Testis (tissue), 3 donors: ENCODE data around the gene PSMB1. TPM values are rescaled to one million over a fixed set of nuclear protein-coding genes. Genes with fewer than 3 reads are reported as not detected.

Experiments
- DNase-seq: peaks from one replicate; pipeline ENCODE4 v3.0.0-alpha.2; 2019
- H3K27ac ChIP-seq, 2 donors: fragments of 200-600 bp; sonication (generic); one replicate each; pipeline ENCODE4 v1.5.1; 2019
- H3K27me3 ChIP-seq: fragments of 200-600 bp; sonication (generic); one replicate; pipeline ENCODE4 v1.5.1; 2019
- H3K36me3 ChIP-seq: fragments of 200-600 bp; sonication (generic); one replicate; pipeline ENCODE4 v1.5.1; 2017; ENCODE audit warnings: low read depth; ENCODE audit errors: missing control alignments
- H3K4me1 ChIP-seq: fragments of 200-600 bp; sonication (generic); one replicate; pipeline ENCODE4 v1.5.1; 2019
- H3K4me3 ChIP-seq, 2 donors: fragments of 200-600 bp; sonication (generic); one replicate each; pipeline ENCODE4 v1.5.1; 2017 to 2019
- H3K9me3 ChIP-seq: fragments of 200-600 bp; sonication (generic); one replicate; pipeline ENCODE4 v1.5.1; 2017
- POLR2A ChIP-seq: fragments of 450-650 bp; IDR thresholded peaks from one replicate; pipeline ENCODE4 v1.6.1; 2017; ENCODE audit warnings: antibody characterized with exemption, mild to moderate bottlenecking, moderate library complexity
- WGBS, 2 donors: methylation state at CpG; one replicate each; pipeline ENCODE4 v1.1.5; 2018; 5-methylcytosine and 5-hydroxymethylcytosine counted together
- intact Hi-C: fragments of 100-400 bp; cut with DNase I; formaldehyde crosslinking; loops from one replicate; pipeline ENCODE4 v1.15.1; 2023; ENCODE audit warnings: low total_unique reads
- polyA plus RNA-seq: library from polyadenylated mRNA; stranded (reverse); fragments of 350-450 nt; fragmentation: Illumina TruSeq; extraction: RNeasy Lipid Tissue Mini Kit (QIAGEN cat#74804); gene quantifications from one replicate; pipeline ENCODE4 v1.2.3, GENCODE V29; 2014; ENCODE audit warnings: low read depth, low replicate concordance; ENCODE audit not compliant: insufficient read depth
- total RNA-seq, 2 donors: library from RNA; depleted of rRNA; stranded (reverse); fragments of >200 nt; gene quantifications; one replicate each; pipeline ENCODE4 v1.2.3, GENCODE V29; 2016
- TF ChIP-seq, protein P1 (sequence below), 3 experiments: fragments of 450-650 bp in 2 of 3; fragments of 200-600 bp in 1 of 3; sonication (generic) in 1 of 3; IDR thresholded peaks; one replicate each; pipeline ENCODE4 v1.5.1; 2016 to 2019; ENCODE audit warnings: antibody characterized with exemption in 3 of 3, mild to moderate bottlenecking in 2 of 3, moderate library complexity in 1 of 3

The PSMB1 gene
- total and polyA plus RNA-seq, 3 donors from 2014 or later, result 170 to 208 (median 181) TPM

DNA sequence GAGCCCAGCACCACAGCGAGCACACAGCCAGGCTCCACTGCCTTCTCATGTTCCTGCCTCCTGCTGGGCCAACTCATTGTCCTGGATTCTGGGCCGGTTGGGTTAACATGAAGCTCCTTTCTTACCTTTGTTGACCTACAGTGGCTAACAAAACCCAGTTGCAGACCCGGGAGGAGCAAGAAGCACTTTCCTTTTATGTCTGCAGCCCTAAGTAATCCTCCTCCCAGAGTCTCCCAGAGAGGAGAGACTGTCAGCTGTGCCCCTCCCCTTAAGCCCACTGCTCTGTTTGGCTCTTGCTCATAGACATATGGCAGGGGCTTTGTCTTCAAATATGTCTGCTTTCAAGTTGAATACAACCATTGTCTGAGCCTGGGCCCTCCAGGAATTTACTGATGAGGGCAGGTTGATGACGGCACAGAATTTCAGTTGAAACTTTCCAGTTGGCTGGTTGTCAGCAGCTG, 55.2 kb downstream of the PSMB1 start:
- no peaks in the 10 kb centered on the region for H3K36me3 ChIP-seq

DNA sequence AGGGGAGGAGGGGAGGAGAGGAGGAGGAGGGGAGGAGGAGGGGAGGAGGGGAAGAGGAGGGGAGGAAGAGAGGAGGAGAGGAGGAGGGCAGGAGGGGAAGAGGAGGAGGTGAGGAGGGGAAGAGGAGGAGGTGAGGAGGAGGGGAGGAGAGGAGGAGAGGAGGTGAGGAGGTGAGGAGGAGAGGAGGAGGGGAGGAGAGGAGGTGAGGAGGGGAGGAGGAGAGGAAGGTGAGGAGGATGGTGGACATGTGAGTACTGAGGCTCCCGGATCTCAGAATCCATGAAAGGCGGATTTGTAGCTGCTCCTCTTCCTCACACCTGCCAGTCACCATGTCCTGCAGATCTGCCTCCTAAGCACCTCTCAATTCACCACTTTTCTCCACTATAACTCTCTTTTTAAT, 59.8 kb downstream of the PSMB1 start:
- no peaks in the 10 kb centered on the region for H3K27me3 ChIP-seq
- WGBS, 2 donors, result 79 to 92% methylated on average over 2 of the region's 2 CpGs
- intact Hi-C loops, result no loop called here

More for the DNA sequence above, 55.2 kb downstream of the PSMB1 start:
- Histone ChIP-seq H3K4me3 (no peak overlapping the region), H3K4me1 (no peaks in the 10 kb centered on the region), H3K27me3 (no peaks in the 10 kb centered on the region), H3K9me3 (no peaks in the 10 kb centered on the region), H3K27ac (no peak overlapping the region)
- TF ChIP-seq POLR2A, result no peak
- TF ChIP-seq, protein P1, sequence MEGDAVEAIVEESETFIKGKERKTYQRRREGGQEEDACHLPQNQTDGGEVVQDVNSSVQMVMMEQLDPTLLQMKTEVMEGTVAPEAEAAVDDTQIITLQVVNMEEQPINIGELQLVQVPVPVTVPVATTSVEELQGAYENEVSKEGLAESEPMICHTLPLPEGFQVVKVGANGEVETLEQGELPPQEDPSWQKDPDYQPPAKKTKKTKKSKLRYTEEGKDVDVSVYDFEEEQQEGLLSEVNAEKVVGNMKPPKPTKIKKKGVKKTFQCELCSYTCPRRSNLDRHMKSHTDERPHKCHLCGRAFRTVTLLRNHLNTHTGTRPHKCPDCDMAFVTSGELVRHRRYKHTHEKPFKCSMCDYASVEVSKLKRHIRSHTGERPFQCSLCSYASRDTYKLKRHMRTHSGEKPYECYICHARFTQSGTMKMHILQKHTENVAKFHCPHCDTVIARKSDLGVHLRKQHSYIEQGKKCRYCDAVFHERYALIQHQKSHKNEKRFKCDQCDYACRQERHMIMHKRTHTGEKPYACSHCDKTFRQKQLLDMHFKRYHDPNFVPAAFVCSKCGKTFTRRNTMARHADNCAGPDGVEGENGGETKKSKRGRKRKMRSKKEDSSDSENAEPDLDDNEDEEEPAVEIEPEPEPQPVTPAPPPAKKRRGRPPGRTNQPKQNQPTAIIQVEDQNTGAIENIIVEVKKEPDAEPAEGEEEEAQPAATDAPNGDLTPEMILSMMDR (IDR thresholded peaks at IDR 0.05), result no peak
- no peak for DNase-seq
- intact Hi-C loops, result no loop called here
- WGBS, 2 donors, result 33 to 44% methylated on average over 4 of the region's 4 CpGs

DNA sequence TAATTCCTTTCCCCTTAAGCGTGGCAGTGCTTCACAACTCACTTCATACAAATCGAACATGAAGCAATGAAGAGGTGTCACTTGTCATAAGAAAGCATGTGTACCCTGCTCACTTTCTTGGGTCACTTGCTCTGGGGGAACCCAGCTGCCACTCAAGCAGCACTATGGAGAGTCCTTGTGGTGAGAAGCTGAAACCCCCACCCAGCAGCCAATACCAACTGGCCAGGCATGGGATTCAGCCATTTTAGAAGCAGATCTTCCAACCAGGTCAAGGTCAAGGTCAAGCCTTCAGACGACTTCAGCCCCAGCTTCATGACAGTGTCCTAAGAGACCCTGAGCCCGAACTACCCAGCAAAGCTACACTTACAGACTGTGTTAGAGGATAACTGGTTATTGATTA, 62.8 kb downstream of the PSMB1 start:
- Histone ChIP-seq H3K9me3 (no peaks in the 10 kb centered on the region), H3K4me3 (no peak overlapping the region), H3K27me3 (no peaks in the 10 kb centered on the region), H3K27ac (no peak overlapping the region), H3K36me3 (no peaks in the 10 kb centered on the region), H3K4me1 (no peaks in the 10 kb centered on the region)
- intact Hi-C loops, result no loop called here
- WGBS, 2 donors, result 68 to 75% methylated on average over 4 of the region's 4 CpGs
- TF ChIP-seq, protein P1 (IDR thresholded peaks at IDR 0.05), result no peak
- no peak for TF ChIP-seq POLR2A
- no peak for DNase-seq

More for the DNA sequence above, 59.8 kb downstream of the PSMB1 start:
- Histone ChIP-seq H3K9me3 (no peaks in the 10 kb centered on the region), H3K36me3 (no peaks in the 10 kb centered on the region), H3K4me3 (no peak overlapping the region), H3K27ac (no peak overlapping the region), H3K4me1 (no peaks in the 10 kb centered on the region)
- DNase-seq, result no peak
- TF ChIP-seq, protein P1 (IDR thresholded peaks at IDR 0.05), result no peak
- TF ChIP-seq POLR2A, result no peak

DNA sequence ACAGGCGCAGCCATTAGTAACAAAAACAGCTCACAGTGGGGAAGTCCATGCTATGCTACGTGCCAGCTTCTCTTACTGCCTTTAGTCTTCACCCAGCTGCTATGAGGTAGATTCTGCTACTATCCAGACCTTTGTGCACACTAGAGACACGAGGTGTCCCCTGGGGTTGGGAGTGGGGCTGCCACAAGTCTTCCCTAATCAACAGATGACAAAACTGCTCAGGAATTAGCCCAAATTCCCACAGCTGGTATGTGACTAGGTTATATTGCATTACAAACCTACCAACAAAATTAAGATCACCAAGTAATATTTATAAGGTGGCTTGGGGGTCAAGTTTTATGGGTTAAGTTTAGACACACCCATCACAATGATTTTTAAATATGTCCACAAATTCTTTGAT, 63.3 kb downstream of the PSMB1 start:
- TF ChIP-seq POLR2A, result no peak
- TF ChIP-seq, protein P1 (IDR thresholded peaks at IDR 0.05), result no peak
- no peaks in the 10 kb centered on the region for H3K9me3 ChIP-seq
- H3K36me3 ChIP-seq, result no peaks in the 10 kb centered on the region
- no peaks in the 10 kb centered on the region for H3K27me3 ChIP-seq
- DNase-seq, result no peak
- intact Hi-C loops, result no loop called here
- H3K4me1 ChIP-seq, result no peaks in the 10 kb centered on the region
- WGBS, 2 donors, result 81 to 86% methylated on average over 3 of the region's 3 CpGs
- H3K4me3 ChIP-seq, result no peak overlapping the region
- no peak overlapping the region for H3K27ac ChIP-seq

DNA sequence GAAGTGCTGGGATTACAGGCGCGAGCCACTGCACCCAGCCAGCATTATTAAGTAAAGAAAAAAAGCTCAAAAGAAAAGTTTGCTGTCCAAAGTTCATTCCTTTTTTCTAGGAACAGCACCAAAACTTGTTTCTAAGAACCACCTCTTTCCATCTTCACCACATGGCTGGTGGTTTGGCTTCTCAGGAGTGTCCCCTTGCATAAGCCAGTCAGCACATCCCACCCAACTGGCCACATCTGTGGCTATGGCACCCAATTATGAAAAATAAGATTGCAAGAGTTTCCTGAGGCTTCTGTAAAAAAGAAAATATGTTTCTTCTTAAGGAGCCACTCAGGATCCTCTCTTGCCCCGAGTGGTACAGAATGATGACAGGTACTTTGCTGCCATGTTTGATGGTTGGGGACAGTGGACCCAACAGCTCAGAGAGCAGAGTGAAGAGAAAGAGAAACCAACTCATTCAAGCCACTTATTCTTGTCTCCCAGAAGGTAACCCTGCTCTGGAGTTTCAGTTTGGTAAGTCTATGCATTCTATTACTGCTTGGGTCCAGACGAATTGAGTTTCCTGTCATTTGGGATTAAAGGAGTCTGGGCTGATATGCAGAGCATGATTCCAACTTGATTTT, 65.3 kb downstream of the PSMB1 start:
- Histone ChIP-seq H3K36me3 (no peaks in the 10 kb centered on the region), H3K27me3 (no peaks in the 10 kb centered on the region), H3K4me3 (no peak overlapping the region), H3K27ac (no peak overlapping the region), H3K4me1 (no peaks in the 10 kb centered on the region), H3K9me3 (no peaks in the 10 kb centered on the region)
- TF ChIP-seq POLR2A, result no peak
- TF ChIP-seq, protein P1 (IDR thresholded peaks at IDR 0.05), result no peak
- DNase-seq, result no peak
- WGBS, 2 donors, result 79 to 82% methylated on average over 4 of the region's 4 CpGs
- intact Hi-C loops, result no loop called here
